Stimulated activated CD4-positive, alpha-beta T cell treated with anti-CD3 and anti-CD28 coated beads, TNF-alpha, amount 100 ng/mL, for 4 hours (primary cell): ENCODE data around the gene TBC1D17.
"Not testable (repeated sequence)": the region's sequence is repeated elsewhere in the genome, so short reads cannot be mapped to it uniquely, and the experiment has no call there.

Source experiments
- DNase-seq, 3 experiments: peaks; one replicate each; pipeline ENCODE4 v3.0.0-alpha.2; 2020; ENCODE audit warnings: low read depth in 3 of 3

Gene TBC1D17

GRCh38 chr19:49921871-49922795 is 44.6 kb downstream of the TBC1D17 start:
- no peak for DNase-seq

- DNase-seq, result no peak
These were observed 45.8 kb downstream of the TBC1D17 start for GRCh38 chr19:49923055-49924003.

GRCh38 chr19:49924004-49924880 is 46.7 kb downstream of the TBC1D17 start:
- no peak for DNase-seq

- not testable (repeated sequence) for DNase-seq
These were observed 47.3 kb downstream of the TBC1D17 start for GRCh38 chr19:49924881-49925210.

- no peak for DNase-seq
These were observed 48.0 kb downstream of the TBC1D17 start for GRCh38 chr19:49925486-49925885.

GRCh38 chr19:49926515-49926914 is 49.0 kb downstream of the TBC1D17 start:
- no peak for DNase-seq

GRCh38 chr19:49927526-49928264 is 50.2 kb downstream of the TBC1D17 start:
- DNase-seq, result no peak

- peak; percentile 86 to 96 (median 88) for DNase-seq
These were observed 51.7 kb downstream of the TBC1D17 start, which contains the start of the genes ATF5 and NUP62 for GRCh38 chr19:49929121-49929610. Gene ATF5, plus strand, starts transcription at chr19:49929205. Its CDS starts 1,646 bp downstream, at chr19:49930851. Gene NUP62, minus strand, starts transcription at chr19:49929504. Its CDS starts 19,697 bp downstream, at chr19:49909807.

GRCh38 chr19:49929611-49930482 is 52.3 kb downstream of the TBC1D17 start:
- DNase-seq, result peak; percentile 74 to 91 (median 87)

GRCh38 chr19:49930483-49931011 is 53.0 kb downstream of the TBC1D17 start:
- DNase-seq, result no peak

GRCh38 chr19:49931293-49932040 is 54.0 kb downstream of the TBC1D17 start:
- DNase-seq, result no peak

GRCh38 chr19:49932041-49932451 is 54.5 kb downstream of the TBC1D17 start:
- DNase-seq, result no peak

- DNase-seq, result no peak
These were observed 55.2 kb downstream of the TBC1D17 start for GRCh38 chr19:49932731-49933131.

- DNase-seq, result no peak
These were observed 56.1 kb downstream of the TBC1D17 start for GRCh38 chr19:49933643-49934042.

- no peak for DNase-seq
These were observed 59.0 kb downstream of the TBC1D17 start for GRCh38 chr19:49936549-49936948.

- peak; percentile 51 to 65 (median 64) for DNase-seq
These were observed 60.4 kb downstream of the TBC1D17 start for GRCh38 chr19:49937750-49938381.
